NCI-H2227 (cell line): ENCODE data around the gene IFIH1.

Experiments
- DNase-seq: peaks from one replicate; lab custom pipeline; 2025; ENCODE audit not compliant: unreplicated experiment; lab: John Stamatoyannopoulos, UW

The IFIH1 gene

GRCh38 chr2:162312853-162313252, 5.6 kb downstream of the IFIH1 start:
- no peak for DNase-seq

- no peak for DNase-seq
Measured at GRCh38 chr2:162308747-162309503, 9.6 kb downstream of the IFIH1 start.

- DNase-seq, result no peak
Measured at GRCh38 chr2:162305901-162306300, 12.6 kb downstream of the IFIH1 start.

- DNase-seq, result no peak
Measured at GRCh38 chr2:162301877-162302276, 16.6 kb downstream of the IFIH1 start.

GRCh38 chr2:162301151-162301804, 17.2 kb downstream of the IFIH1 start:
- peak; percentile 87 for DNase-seq

- DNase-seq, result no peak
Measured at GRCh38 chr2:162300266-162300665, 18.2 kb downstream of the IFIH1 start.

GRCh38 chr2:162298669-162299335, 19.7 kb downstream of the IFIH1 start:
- peak; percentile 40 for DNase-seq

- peak; percentile 93 for DNase-seq
Measured at GRCh38 chr2:162297925-162298552, 20.4 kb downstream of the IFIH1 start.

GRCh38 chr2:162295009-162295408, 23.5 kb downstream of the IFIH1 start:
- no peak for DNase-seq

GRCh38 chr2:162293122-162293786, 25.2 kb downstream of the IFIH1 start:
- DNase-seq, result no peak

GRCh38 chr2:162291748-162292147, 26.7 kb downstream of the IFIH1 start:
- DNase-seq, result no peak

- no peak for DNase-seq
Measured at GRCh38 chr2:162282765-162283425, 35.6 kb downstream of the IFIH1 start.

GRCh38 chr2:162280654-162281053, 37.8 kb downstream of the IFIH1 start:
- no peak for DNase-seq

- no peak for DNase-seq
Measured at GRCh38 chr2:162277381-162277780, 41.1 kb downstream of the IFIH1 start.

- DNase-seq, result no peak
Measured at GRCh38 chr2:162267996-162268395, 50.5 kb downstream of the IFIH1 start.

- no peak for DNase-seq
Measured at GRCh38 chr2:162267496-162267895, 51.0 kb downstream of the IFIH1 start.

GRCh38 chr2:162266460-162266760, 52.1 kb downstream of the IFIH1 start:
- DNase-seq, result no peak

- peak; percentile 48 for DNase-seq
Measured at GRCh38 chr2:162265666-162266459, 52.6 kb downstream of the IFIH1 start.

GRCh38 chr2:162261032-162261945, 57.2 kb downstream of the IFIH1 start:
- no peak for DNase-seq
